Raji (cell line): ENCODE data around the gene RETNLB.

Source experiments
- POLR2A ChIP-seq: IDR thresholded peaks from 2 replicates; pipeline ENCODE4 v1.6.1; 2011; ENCODE audit warnings: low read depth, low read length, control low read depth; ENCODE audit not compliant: insufficient read depth

RETNLB gene

GRCh38 chr3:108757404-108757982 lies at the start of gene RETNLB:
Gene RETNLB (minus strand): TSS chr3:108757410. CDS start chr3:108757185, 225 bp downstream.
- no peak for TF ChIP-seq POLR2A

- TF ChIP-seq POLR2A = no peak
Measured at GRCh38 chr3:108806316-108806715, 49.1 kb upstream of the RETNLB start.

- TF ChIP-seq POLR2A = no peak
Measured at GRCh38 chr3:108804966-108805365, 47.8 kb upstream of the RETNLB start.

- TF ChIP-seq POLR2A = no peak
Measured at GRCh38 chr3:108804437-108804836, 47.2 kb upstream of the RETNLB start.

- no peak for TF ChIP-seq POLR2A
Measured at GRCh38 chr3:108791473-108791872, 34.3 kb upstream of the RETNLB start.

GRCh38 chr3:108780235-108780634 lies 23.0 kb upstream of the RETNLB start:
- no peak for TF ChIP-seq POLR2A

- TF ChIP-seq POLR2A = no peak
Measured at GRCh38 chr3:108779496-108779895, 22.3 kb upstream of the RETNLB start.

- TF ChIP-seq POLR2A = no peak
Measured at GRCh38 chr3:108775649-108776048, 18.4 kb upstream of the RETNLB start.

- no peak for TF ChIP-seq POLR2A
Measured at GRCh38 chr3:108767253-108767652, 10.0 kb upstream of the RETNLB start.

- no peak for TF ChIP-seq POLR2A
Measured at GRCh38 chr3:108755686-108756085, 1.5 kb downstream of the RETNLB start.

GRCh38 chr3:108744762-108745161 lies 12.4 kb downstream of the RETNLB start:
- TF ChIP-seq POLR2A = no peak

- TF ChIP-seq POLR2A = no peak
Measured at GRCh38 chr3:108742929-108743328, 14.3 kb downstream of the RETNLB start.

- TF ChIP-seq POLR2A = no peak
Measured at GRCh38 chr3:108736821-108737220, 20.4 kb downstream of the RETNLB start.

GRCh38 chr3:108728934-108729333 lies 28.3 kb downstream of the RETNLB start:
- no peak for TF ChIP-seq POLR2A

GRCh38 chr3:108728105-108728504 lies 29.1 kb downstream of the RETNLB start:
- no peak for TF ChIP-seq POLR2A

GRCh38 chr3:108724101-108724500 lies 33.1 kb downstream of the RETNLB start:
- TF ChIP-seq POLR2A = no peak

- no peak for TF ChIP-seq POLR2A
Measured at GRCh38 chr3:108722724-108723123, 34.5 kb downstream of the RETNLB start.
